ENCODE results near the gene NTF3. TPM values are rescaled to one million over a fixed set of nuclear protein-coding genes. Genes with fewer than 3 reads are reported as not detected.

The NTF3 gene
- total RNA-seq, 1 donor from 2014 or later, result 8.9 TPM

DNA sequence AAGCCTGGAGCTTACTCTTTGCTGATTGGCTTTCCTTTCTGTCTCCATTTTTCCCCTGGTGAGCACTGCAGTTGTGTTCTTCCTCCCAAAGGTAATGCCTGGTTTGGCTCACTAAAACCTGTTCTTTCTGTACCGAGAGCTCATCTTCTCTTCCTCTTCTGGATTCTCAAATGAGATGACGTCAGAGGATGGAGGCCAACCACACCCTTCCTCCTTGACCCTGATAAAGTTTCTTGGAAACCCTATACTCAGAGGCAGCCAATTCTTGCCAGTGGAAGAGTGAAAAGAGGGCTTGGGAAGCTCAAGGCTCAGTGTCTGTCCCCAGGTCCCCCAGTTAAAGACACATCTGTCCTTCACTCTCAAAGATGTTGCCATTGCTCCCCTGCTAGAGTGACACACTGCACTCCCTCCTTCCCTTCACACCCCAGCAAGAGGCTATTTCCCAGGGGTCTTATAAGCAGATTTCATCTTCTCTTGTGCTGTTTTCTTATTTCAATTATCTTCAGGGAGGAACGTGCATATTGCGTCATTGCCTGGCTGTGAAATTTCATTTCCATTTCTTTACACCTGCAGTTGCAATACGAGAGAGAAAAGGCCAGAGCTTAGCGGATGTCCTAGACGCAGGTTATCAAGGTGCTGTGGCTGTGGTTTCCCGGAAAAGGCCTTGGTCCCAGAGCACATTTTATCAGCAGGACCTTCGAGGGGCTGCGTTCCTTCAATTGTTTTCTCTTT is 27.3 kb downstream of the NTF3 start:
- Histone ChIP-seq H3K27me3 (ENCODE audit: insufficient read depth, low read length) (no peaks in the 10 kb centered on the region), H3K4me3 (ENCODE audit: insufficient read depth, low read depth, low read length) (no peak overlapping the region), H3K9me3 (ENCODE audit: insufficient read depth, low read depth, low read length) (no peaks in the 10 kb centered on the region), H3K27ac (ENCODE audit: low read depth, low read length) (no peak overlapping the region), H3K9ac (ENCODE audit: low read length) (no peak overlapping the region), H4K20me1 (ENCODE audit: insufficient read depth, low read length) (no peaks in the 10 kb centered on the region), H3K4me1 (ENCODE audit: insufficient read depth, low read length) (peaks cover 17% of the 10 kb centered on the region), H3K4me2 (ENCODE audit: low read length) (no peak overlapping the region), H2AFZ (ENCODE audit: low read depth, low read length) (no peak overlapping the region), H3K79me2 (ENCODE audit: insufficient read depth, low read length) (peaks cover 20% of the 10 kb centered on the region), H3K36me3 (ENCODE audit: insufficient read depth, low read length) (no peaks in the 10 kb centered on the region)
- Mint-ChIP-seq H3K9me3 (ENCODE audit: unreplicated experiment) (peaks cover 2% of the 10 kb centered on the region), H3K27ac (ENCODE audit: unreplicated experiment) (no peak overlapping the region), H3K27me3 (ENCODE audit: low read depth, unreplicated experiment) (no peaks in the 10 kb centered on the region), H3K36me3 (ENCODE audit: low read depth, unreplicated experiment) (peaks cover 14% of the 10 kb centered on the region), H3K4me1 (ENCODE audit: low read depth, unreplicated experiment) (peaks cover 25% of the 10 kb centered on the region), H3K4me3 (ENCODE audit: unreplicated experiment) (no peak overlapping the region)
- DNase-seq (ENCODE audit: low read depth) (no peak), FAIRE-seq (no peak)
- TF ChIP-seq EZH2 (IDR thresholded peaks at IDR 0.05; ENCODE audit: insufficient read depth, low read length), result no peak
- TF ChIP-seq, protein P1, sequence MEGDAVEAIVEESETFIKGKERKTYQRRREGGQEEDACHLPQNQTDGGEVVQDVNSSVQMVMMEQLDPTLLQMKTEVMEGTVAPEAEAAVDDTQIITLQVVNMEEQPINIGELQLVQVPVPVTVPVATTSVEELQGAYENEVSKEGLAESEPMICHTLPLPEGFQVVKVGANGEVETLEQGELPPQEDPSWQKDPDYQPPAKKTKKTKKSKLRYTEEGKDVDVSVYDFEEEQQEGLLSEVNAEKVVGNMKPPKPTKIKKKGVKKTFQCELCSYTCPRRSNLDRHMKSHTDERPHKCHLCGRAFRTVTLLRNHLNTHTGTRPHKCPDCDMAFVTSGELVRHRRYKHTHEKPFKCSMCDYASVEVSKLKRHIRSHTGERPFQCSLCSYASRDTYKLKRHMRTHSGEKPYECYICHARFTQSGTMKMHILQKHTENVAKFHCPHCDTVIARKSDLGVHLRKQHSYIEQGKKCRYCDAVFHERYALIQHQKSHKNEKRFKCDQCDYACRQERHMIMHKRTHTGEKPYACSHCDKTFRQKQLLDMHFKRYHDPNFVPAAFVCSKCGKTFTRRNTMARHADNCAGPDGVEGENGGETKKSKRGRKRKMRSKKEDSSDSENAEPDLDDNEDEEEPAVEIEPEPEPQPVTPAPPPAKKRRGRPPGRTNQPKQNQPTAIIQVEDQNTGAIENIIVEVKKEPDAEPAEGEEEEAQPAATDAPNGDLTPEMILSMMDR (IDR thresholded peaks at IDR 0.05; ENCODE audit: insufficient read depth, low read depth, low read length), result no peak

DNA sequence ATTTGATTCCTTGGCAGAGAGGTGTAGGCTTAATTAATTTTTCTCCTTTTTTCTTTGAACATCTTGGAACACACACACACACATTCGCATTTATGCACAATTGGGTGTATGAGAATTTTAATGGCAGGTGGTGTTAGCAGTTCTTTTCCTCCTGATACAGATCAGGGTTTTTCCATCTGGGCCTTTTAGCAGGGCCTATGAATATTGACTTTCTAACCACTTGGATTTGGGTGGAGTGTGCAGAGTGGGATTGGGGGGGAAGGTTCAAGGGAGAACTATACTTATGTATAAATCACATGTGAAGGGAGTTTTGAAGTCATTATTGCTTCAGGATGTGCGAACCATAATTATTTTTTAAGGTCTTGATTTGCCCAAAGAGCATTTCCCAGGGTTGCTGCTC is 28.9 kb downstream of the NTF3 start:
- no peak for FAIRE-seq
- Histone ChIP-seq H3K36me3 (ENCODE audit: insufficient read depth, low read length) (no peaks in the 10 kb centered on the region), H3K27me3 (ENCODE audit: insufficient read depth, low read length) (no peaks in the 10 kb centered on the region), H3K79me2 (ENCODE audit: insufficient read depth, low read length) (peaks cover 7% of the 10 kb centered on the region), H3K4me3 (ENCODE audit: insufficient read depth, low read depth, low read length) (no peak overlapping the region), H4K20me1 (ENCODE audit: insufficient read depth, low read length) (no peaks in the 10 kb centered on the region), H3K4me1 (ENCODE audit: insufficient read depth, low read length) (peaks cover 17% of the 10 kb centered on the region), H2AFZ (ENCODE audit: low read depth, low read length) (no peak overlapping the region), H3K4me2 (ENCODE audit: low read length) (no peak overlapping the region), H3K27ac (ENCODE audit: low read depth, low read length) (no peak overlapping the region), H3K9ac (ENCODE audit: low read length) (no peak overlapping the region), H3K9me3 (ENCODE audit: insufficient read depth, low read depth, low read length) (no peaks in the 10 kb centered on the region)
- no peaks in the 10 kb centered on the region for H3K9me3 Mint-ChIP-seq (ENCODE audit: unreplicated experiment)
- H3K27ac Mint-ChIP-seq (ENCODE audit: unreplicated experiment), result no peak overlapping the region
- H3K4me1 Mint-ChIP-seq (ENCODE audit: low read depth, unreplicated experiment), result peaks cover 23% of the 10 kb centered on the region
- no peak overlapping the region for H3K4me3 Mint-ChIP-seq (ENCODE audit: unreplicated experiment)
- H3K36me3 Mint-ChIP-seq (ENCODE audit: low read depth, unreplicated experiment), result peaks cover 17% of the 10 kb centered on the region
- no peak for DNase-seq (ENCODE audit: low read depth)
- peaks cover 2% of the 10 kb centered on the region for H3K27me3 Mint-ChIP-seq (ENCODE audit: low read depth, unreplicated experiment)
- TF ChIP-seq, protein P1 (IDR thresholded peaks at IDR 0.05; ENCODE audit: insufficient read depth, low read depth, low read length), result no peak
- no peak for TF ChIP-seq EZH2 (IDR thresholded peaks at IDR 0.05; ENCODE audit: insufficient read depth, low read length)

DNA sequence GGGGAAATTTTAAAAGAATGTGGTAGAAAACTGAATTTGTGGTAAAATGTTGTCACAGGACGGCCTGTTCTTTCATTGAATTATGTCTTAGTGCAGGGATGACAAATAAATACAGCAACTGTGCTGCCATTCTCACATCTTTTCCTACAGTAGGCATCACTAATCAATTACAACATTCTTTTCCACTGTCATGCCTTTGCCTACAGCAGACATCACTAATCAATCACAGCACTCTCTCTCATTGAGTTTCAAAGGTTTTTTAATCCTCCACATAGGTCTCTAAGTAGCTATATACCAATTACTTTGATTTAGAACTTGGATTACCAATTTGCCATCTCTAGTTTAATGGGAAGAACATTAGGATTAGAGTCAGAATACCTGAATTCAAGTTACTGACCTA is 30.1 kb downstream of the NTF3 start:
- Histone ChIP-seq H3K79me2 (ENCODE audit: insufficient read depth, low read length) (peaks cover 3% of the 10 kb centered on the region), H4K20me1 (ENCODE audit: insufficient read depth, low read length) (no peaks in the 10 kb centered on the region), H3K36me3 (ENCODE audit: insufficient read depth, low read length) (no peaks in the 10 kb centered on the region), H3K4me3 (ENCODE audit: insufficient read depth, low read depth, low read length) (no peak overlapping the region), H3K9ac (ENCODE audit: low read length) (no peak overlapping the region), H3K9me3 (ENCODE audit: insufficient read depth, low read depth, low read length) (no peaks in the 10 kb centered on the region), H3K4me1 (ENCODE audit: insufficient read depth, low read length) (peaks cover 13% of the 10 kb centered on the region), H2AFZ (ENCODE audit: low read depth, low read length) (no peak overlapping the region), H3K27me3 (ENCODE audit: insufficient read depth, low read length) (no peaks in the 10 kb centered on the region), H3K27ac (ENCODE audit: low read depth, low read length) (no peak overlapping the region), H3K4me2 (ENCODE audit: low read length) (no peak overlapping the region)
- H3K4me1 Mint-ChIP-seq (ENCODE audit: low read depth, unreplicated experiment), result peaks cover 18% of the 10 kb centered on the region
- TF ChIP-seq EZH2 (IDR thresholded peaks at IDR 0.05; ENCODE audit: insufficient read depth, low read length), result no peak
- TF ChIP-seq, protein P1 (IDR thresholded peaks at IDR 0.05; ENCODE audit: insufficient read depth, low read depth, low read length), result no peak
- H3K36me3 Mint-ChIP-seq (ENCODE audit: low read depth, unreplicated experiment), result peaks cover 16% of the 10 kb centered on the region
- no peaks in the 10 kb centered on the region for H3K9me3 Mint-ChIP-seq (ENCODE audit: unreplicated experiment)
- no peak overlapping the region for H3K27ac Mint-ChIP-seq (ENCODE audit: unreplicated experiment)
- peaks cover 2% of the 10 kb centered on the region for H3K27me3 Mint-ChIP-seq (ENCODE audit: low read depth, unreplicated experiment)
- DNase-seq (ENCODE audit: low read depth) (no peak), FAIRE-seq (no peak)
- H3K4me3 Mint-ChIP-seq (ENCODE audit: unreplicated experiment), result no peak overlapping the region

All from astrocyte (in vitro differentiated cells and primary cell).